Measurements from ENCODE around the gene KCTD10.
"Not testable (repeated sequence)": the region's sequence is repeated elsewhere in the genome, so short reads cannot be mapped to it uniquely, and the experiment has no call there.

Gene KCTD10

GRCh38 chr12:109493938-109494337 is 16.8 kb upstream of the KCTD10 start:
- no peak for DNase-seq

GRCh38 chr12:109493090-109493489 is 16.0 kb upstream of the KCTD10 start:
- no peak for DNase-seq

- no peak for DNase-seq
Measured at GRCh38 chr12:109492371-109492770, 15.3 kb upstream of the KCTD10 start.

GRCh38 chr12:109491671-109492070 is 14.6 kb upstream of the KCTD10 start:
- DNase-seq, result no peak

GRCh38 chr12:109489955-109490565 is 13.0 kb upstream of the KCTD10 start:
- no peak for DNase-seq

- no peak for DNase-seq
Measured at GRCh38 chr12:109489016-109489954, 12.2 kb upstream of the KCTD10 start.

GRCh38 chr12:109488051-109488665 is 11.1 kb upstream of the KCTD10 start:
- DNase-seq, result no peak

- no peak for DNase-seq
Measured at GRCh38 chr12:109487181-109488050, 10.3 kb upstream of the KCTD10 start.

- DNase-seq, result no peak
Measured at GRCh38 chr12:109485201-109485600, 8.1 kb upstream of the KCTD10 start.

- no peak for DNase-seq
Measured at GRCh38 chr12:109483346-109483745, 6.2 kb upstream of the KCTD10 start.

- no peak for DNase-seq
Measured at GRCh38 chr12:109482894-109483293, 5.8 kb upstream of the KCTD10 start.

GRCh38 chr12:109482491-109482890 is 5.4 kb upstream of the KCTD10 start:
- DNase-seq, result no peak

GRCh38 chr12:109481863-109482262 is 4.8 kb upstream of the KCTD10 start:
- DNase-seq, result no peak

- no peak for DNase-seq
Measured at GRCh38 chr12:109480356-109480755, 3.3 kb upstream of the KCTD10 start.

GRCh38 chr12:109479761-109480160 is 2.7 kb upstream of the KCTD10 start:
- no peak for DNase-seq

- DNase-seq, result no peak
Measured at GRCh38 chr12:109477963-109478315, 839 bp upstream of the KCTD10 start.

- no peak for DNase-seq
Measured at GRCh38 chr12:109476807-109477184, 304 bp downstream of the KCTD10 start.

- no peak for DNase-seq
Measured at GRCh38 chr12:109475993-109476806, 900 bp downstream of the KCTD10 start.

- no peak for DNase-seq
Measured at GRCh38 chr12:109475121-109475520, 2.0 kb downstream of the KCTD10 start.

GRCh38 chr12:109473526-109474270 is 3.4 kb downstream of the KCTD10 start:
- not testable (repeated sequence) for DNase-seq

GRCh38 chr12:109473006-109473405 is 4.1 kb downstream of the KCTD10 start:
- no peak for DNase-seq

All from CD4-positive, alpha-beta T cell treated with Interleukin-10 for 1 hour (primary cell).